B cell (primary cell): ENCODE measurements around the gene PTPRN2. TPM values are rescaled to one million over a fixed set of nuclear protein-coding genes. Genes with fewer than 3 reads are reported as not detected.

Experiments used
- ATAC-seq: fragments of 200-7000 bp; cut with Tn5 transposase; one replicate; pipeline ENCODE4 v1.10.0; 2021; ENCODE audit warnings: low read depth, mild to moderate bottlenecking, moderate number of reproducible peaks, moderate library complexity
- CTCF ChIA-PET: fragments of 350-600 bp; sonication (Branson Sonifier 250); formaldehyde crosslinking; loops from one replicate; lab custom pipeline; 2021; ENCODE audit warnings: antibody characterized with exemption, inconsistent platforms; lab: Charles Lee
- POLR2A ChIA-PET: fragments of 350-600 bp; sonication (Branson Sonifier 250); formaldehyde crosslinking; loops from one replicate; lab custom pipeline; 2021; ENCODE audit warnings: antibody characterized with exemption; lab: Charles Lee
- DNase-seq: peaks from one replicate; pipeline ENCODE4 v3.0.0; 2013
- H2AFZ ChIP-seq: 2 replicates; pipeline ENCODE4 v1.6.1; 2012; ENCODE audit warnings: mild to moderate bottlenecking, low read depth, low read length; ENCODE audit not compliant: insufficient read depth, poor library complexity, severe bottlenecking
- H3K27ac ChIP-seq, 2 donors: 1 replicate in 1 of 2; 2 replicates in 1 of 2; pipeline ENCODE4 v1.5.1; 2012 to 2013; ENCODE audit warnings: low read length in 2 of 2, mild to moderate bottlenecking in 2 of 2, moderate library complexity in 1 of 2
- H3K27me3 ChIP-seq, 4 experiments: fragments of 200-600 bp in 1 of 4; sonication (generic) in 1 of 4; replicated peaks in 1 of 4; 1 replicate in 2 of 4; 2 replicates in 2 of 4; pipeline versions ENCODE4 v1.6.1 to v1.7.0; 2013 to 2016; ENCODE audit warnings: low read length in 3 of 4, mild to moderate bottlenecking in 2 of 4, mixed read lengths in 1 of 4, moderate library complexity in 1 of 4; ENCODE audit not compliant: insufficient read depth in 4 of 4, control insufficient read depth in 3 of 4; ENCODE audit errors: control extremely low read depth in 1 of 4
- H3K36me3 ChIP-seq, 2 experiments: replicated peaks in 1 of 2; 1 replicate in 1 of 2; 2 replicates in 1 of 2; pipeline versions ENCODE4 v1.6.1 to v1.7.1; 2013; ENCODE audit warnings: low read length in 1 of 2; ENCODE audit not compliant: insufficient read depth in 2 of 2, control insufficient read depth in 1 of 2; ENCODE audit errors: control extremely low read depth in 1 of 2, extremely low read depth in 1 of 2
- H3K4me1 ChIP-seq, 2 donors: fragments of 200-600 bp in 1 of 2; sonication (generic) in 1 of 2; 1 replicate in 1 of 2; 2 replicates in 1 of 2; pipeline versions ENCODE4 v1.5.1 to v1.6.1; 2013 to 2017; ENCODE audit warnings: low read length in 2 of 2; ENCODE audit not compliant: control insufficient read depth in 2 of 2, insufficient read depth in 2 of 2
- H3K4me2 ChIP-seq: replicated peaks from 2 replicates; pipeline ENCODE3; 2012; ENCODE audit warnings: mild to moderate bottlenecking, low read depth, low read length; ENCODE audit not compliant: poor library complexity, severe bottlenecking
- H3K4me3 ChIP-seq, 5 experiments: fragments of 200-600 bp in 1 of 5; sonication (generic) in 1 of 5; 1 replicate in 3 of 5; 2 replicates in 2 of 5; pipeline versions ENCODE4 v1.5.1 to v1.7.0; 2011 to 2016; ENCODE audit warnings: low read length in 4 of 5, mild to moderate bottlenecking in 4 of 5, low read depth in 2 of 5, control low read depth in 1 of 5, moderate library complexity in 1 of 5; ENCODE audit not compliant: insufficient read depth in 1 of 5; ENCODE audit errors: control extremely low read depth in 1 of 5, extremely low read depth in 1 of 5
- H3K79me2 ChIP-seq: fragments of 200-600 bp; sonication (generic); one replicate; pipeline ENCODE4 v1.6.0; 2016; ENCODE audit warnings: low read length; ENCODE audit not compliant: control insufficient read depth, insufficient read depth
- H3K9ac ChIP-seq: fragments of 200-600 bp; sonication (generic); 2 replicates; pipeline ENCODE4 v1.6.1; 2017; ENCODE audit warnings: mild to moderate bottlenecking, low read length, moderate library complexity
- H3K9me3 ChIP-seq, 3 donors: one replicate each; pipeline versions ENCODE4 v1.6.1 to v1.7.1; 2013; ENCODE audit warnings: low read length in 2 of 3; ENCODE audit not compliant: control insufficient read depth in 2 of 3, insufficient read depth in 1 of 3; ENCODE audit errors: control extremely low read depth in 1 of 3
- H4K20me1 ChIP-seq: 2 replicates; pipeline ENCODE4 v1.6.0; 2012; ENCODE audit warnings: mild to moderate bottlenecking, low read length; ENCODE audit not compliant: insufficient read depth, control insufficient read depth, poor library complexity, severe bottlenecking
- H3K27ac Mint-ChIP-seq: one replicate; pipeline ENCODE4 v1.8.0; 2021; ENCODE audit warnings: mixed read lengths
- H3K27me3 Mint-ChIP-seq: one replicate; pipeline ENCODE4 v1.8.0; 2021; ENCODE audit warnings: mixed read lengths
- H3K4me1 Mint-ChIP-seq: one replicate; pipeline ENCODE4 v1.8.0; 2021; ENCODE audit warnings: mixed read lengths
- H3K4me3 Mint-ChIP-seq: one replicate; pipeline ENCODE4 v1.8.0; 2021; ENCODE audit warnings: mixed read lengths
- H3K9me3 Mint-ChIP-seq: one replicate; pipeline ENCODE4 v1.8.0; 2022; ENCODE audit warnings: mixed read lengths; ENCODE audit not compliant: insufficient read depth
- CTCF ChIP-seq: fragments of 200-600 bp; IDR thresholded peaks from one replicate; pipeline ENCODE4 v1.8.0; 2022; ENCODE audit warnings: antibody characterized with exemption, mild to moderate bottlenecking
- EZH2 ChIP-seq: IDR thresholded peaks from 2 replicates; pipeline ENCODE4 v1.6.1; 2012; ENCODE audit warnings: borderline replicate concordance, low read depth, mild to moderate bottlenecking, moderate library complexity, low read length; ENCODE audit not compliant: insufficient read depth, poor library complexity, severe bottlenecking
- WGBS: methylation state at CpG from one replicate; pipeline ENCODE4 v1.1.5; 2013; ENCODE audit warnings: missing lambda C conversion rate; ENCODE audit not compliant: insufficient coverage; 5-methylcytosine and 5-hydroxymethylcytosine counted together
- intact Hi-C: fragments of 100-400 bp; cut with micrococcal nuclease; formaldehyde crosslinking; loops from one replicate; pipeline ENCODE4 v1.10.0; 2022
- polyA plus RNA-seq: library from polyadenylated mRNA; depleted of rRNA; stranded (reverse); fragments of >200 nt; gene quantifications from 2 replicates; pipeline ENCODE4 v1.2.3, GENCODE V29; 2012
- total RNA-seq, 2 donors: library from RNA; stranded (reverse); fragments of 120-200 nt in 1 of 2; gene quantifications; 1 replicate in 1 of 2; 2 replicates in 1 of 2; pipeline versions ENCODE4 v1.2.3 to v1.2.4, GENCODE V29; 2013 to 2022

PTPRN2 gene
- total and polyA plus RNA-seq, 2 donors (not counting 1 experiment from before 2014, with no cell fraction given), result 2.0 to 5.0 TPM

GRCh38 chr7:158517072-158517471 lies 70.6 kb downstream of the PTPRN2 start:
- POLR2A ChIA-PET, result no interaction called here
- no peak overlapping the region for H2AFZ ChIP-seq
- H3K79me2 ChIP-seq, result no peaks in the 10 kb centered on the region
- no peaks in the 10 kb centered on the region for H3K36me3 ChIP-seq
- Mint-ChIP-seq H3K4me3 (no peak overlapping the region), H3K9me3 (peaks cover 9% of the 10 kb centered on the region), H3K4me1 (no peaks in the 10 kb centered on the region), H3K27me3 (peaks cover 11% of the 10 kb centered on the region), H3K27ac (no peak overlapping the region)
- ATAC-seq, result no peak
- H3K4me2 ChIP-seq, result no peak overlapping the region
- DNase-seq, result no peak
- WGBS, result 93% methylated on average over 10 of the region's 11 CpGs
- H3K4me3 ChIP-seq, result no peak overlapping the region
- H3K27me3 ChIP-seq, result no peaks in the 10 kb centered on the region
- no peak overlapping the region for H3K27ac ChIP-seq
- H3K9me3 ChIP-seq, result peaks cover 0 to 20% (median 6%) of the 10 kb centered on the region in 3 donors
- H4K20me1 ChIP-seq, result no peaks in the 10 kb centered on the region
- intact Hi-C loops, result no loop called here
- CTCF ChIA-PET, result no interaction called here
- H3K4me1 ChIP-seq, result no peaks in the 10 kb centered on the region
- TF ChIP-seq CTCF (no peak), EZH2 (no peak)
- H3K9ac ChIP-seq, result no peak overlapping the region

GRCh38 chr7:158516524-158516923 lies 71.1 kb downstream of the PTPRN2 start:
- Histone ChIP-seq H3K27me3 (no peaks in the 10 kb centered on the region), H3K9ac (no peak overlapping the region), H3K4me2 (no peak overlapping the region), H3K9me3 (peaks cover 0 to 26% (median 12%) of the 10 kb centered on the region in 3 donors), H2AFZ (no peak overlapping the region), H3K4me3 (no peak overlapping the region), H3K79me2 (no peaks in the 10 kb centered on the region), H3K4me1 (no peaks in the 10 kb centered on the region), H4K20me1 (no peaks in the 10 kb centered on the region), H3K27ac (no peak overlapping the region), H3K36me3 (no peaks in the 10 kb centered on the region)
- ATAC-seq, result no peak
- DNase-seq, result no peak
- no peaks in the 10 kb centered on the region for H3K4me1 Mint-ChIP-seq
- H3K9me3 Mint-ChIP-seq, result peaks cover 14% of the 10 kb centered on the region
- intact Hi-C loops, result no loop called here
- TF ChIP-seq CTCF (no peak), EZH2 (no peak)
- CTCF ChIA-PET, result no interaction called here
- WGBS, result 78% methylated on average over 2 of the region's 2 CpGs
- no peak overlapping the region for H3K4me3 Mint-ChIP-seq
- POLR2A ChIA-PET, result no interaction called here
- no peak overlapping the region for H3K27ac Mint-ChIP-seq
- peaks cover 11% of the 10 kb centered on the region for H3K27me3 Mint-ChIP-seq
